Stimulated activated CD4-positive, alpha-beta T cell treated with anti-CD3 and anti-CD28 coated beads, Interleukin-1b, Interleukin-23, amount 100 ng/mL, for 24 hours (primary cell): ENCODE results near the gene GASK1B.

Experiments used
- DNase-seq, 4 experiments: peaks; one replicate each; pipeline ENCODE4 v3.0.0-alpha.2; 2020; ENCODE audit warnings: low read depth in 4 of 4, low spot score in 1 of 4

GASK1B gene

GRCh38 chr4:158155656-158156356 lies 17.0 kb downstream of the GASK1B start:
- no peak for DNase-seq

GRCh38 chr4:158147151-158147550 lies 25.7 kb downstream of the GASK1B start:
- DNase-seq, result no peak

GRCh38 chr4:158146736-158147135 lies 26.1 kb downstream of the GASK1B start:
- DNase-seq, result no peak

GRCh38 chr4:158139086-158139485 lies 33.7 kb downstream of the GASK1B start:
- no peak for DNase-seq

GRCh38 chr4:158134222-158134621 lies 38.6 kb downstream of the GASK1B start:
- no peak for DNase-seq

- no peak for DNase-seq
Observed at GRCh38 chr4:158133551-158133950, 39.3 kb downstream of the GASK1B start.

- DNase-seq, result no peak
Observed at GRCh38 chr4:158131027-158131426, 41.8 kb downstream of the GASK1B start.

GRCh38 chr4:158130204-158130603 lies 42.6 kb downstream of the GASK1B start:
- no peak for DNase-seq

- no peak for DNase-seq
Observed at GRCh38 chr4:158129694-158130093, 43.1 kb downstream of the GASK1B start.

GRCh38 chr4:158128540-158128939 lies 44.3 kb downstream of the GASK1B start:
- no peak for DNase-seq

- DNase-seq, result no peak
Observed at GRCh38 chr4:158125310-158125709, 47.5 kb downstream of the GASK1B start.
